ENCODE results near the gene MANSC1.

MANSC1 gene

DNA sequence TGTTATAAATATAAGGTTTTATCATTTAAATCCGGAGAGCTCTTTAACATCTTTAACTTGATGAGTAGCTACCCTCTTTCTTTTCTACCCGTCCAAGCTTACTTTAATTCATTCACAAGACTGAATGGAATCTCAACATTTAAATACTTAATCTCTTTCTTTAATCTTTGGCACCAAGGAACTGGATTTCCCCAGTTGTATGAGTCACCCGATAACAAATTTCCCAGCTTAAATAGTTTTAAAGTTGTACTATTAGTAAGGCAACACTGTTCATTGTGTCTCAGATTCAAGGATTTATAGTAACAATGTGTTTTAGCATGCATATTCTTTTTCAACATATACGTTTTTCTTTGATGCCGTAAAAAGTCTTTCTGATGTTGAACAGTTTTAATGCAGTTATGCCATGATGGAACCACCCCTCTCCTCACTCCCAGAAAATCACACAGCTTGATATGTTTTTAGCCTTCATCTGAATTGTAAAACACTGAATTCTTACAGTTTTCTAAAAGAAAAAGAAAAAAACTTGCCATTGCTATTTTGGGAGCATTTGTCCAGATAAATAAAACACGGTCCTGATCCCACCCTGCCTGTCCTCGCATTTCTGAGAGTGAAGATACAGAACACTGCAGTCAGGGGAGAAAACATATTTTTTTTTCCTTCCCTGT, 67.1 kb downstream of the MANSC1 start:
- H3K4me3 ChIP-seq (ENCODE audit: low read depth, low read length): no peak overlapping the region
- no peak for DNase-seq (ENCODE audit: low read depth)
- TF ChIP-seq MYC (IDR thresholded peaks at IDR 0.05; ENCODE audit: low read depth, low read length) (no peak), POLR2A (IDR thresholded peaks at IDR 0.05; ENCODE audit: extremely low read depth, insufficient read length) (no peak), CTCF (IDR thresholded peaks at IDR 0.05; ENCODE audit: low read depth, low read length) (no peak)
- TF ChIP-seq, protein P1, sequence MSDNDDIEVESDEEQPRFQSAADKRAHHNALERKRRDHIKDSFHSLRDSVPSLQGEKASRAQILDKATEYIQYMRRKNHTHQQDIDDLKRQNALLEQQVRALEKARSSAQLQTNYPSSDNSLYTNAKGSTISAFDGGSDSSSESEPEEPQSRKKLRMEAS (IDR thresholded peaks at IDR 0.05; ENCODE audit: low read depth, low read length): no peak

DNA sequence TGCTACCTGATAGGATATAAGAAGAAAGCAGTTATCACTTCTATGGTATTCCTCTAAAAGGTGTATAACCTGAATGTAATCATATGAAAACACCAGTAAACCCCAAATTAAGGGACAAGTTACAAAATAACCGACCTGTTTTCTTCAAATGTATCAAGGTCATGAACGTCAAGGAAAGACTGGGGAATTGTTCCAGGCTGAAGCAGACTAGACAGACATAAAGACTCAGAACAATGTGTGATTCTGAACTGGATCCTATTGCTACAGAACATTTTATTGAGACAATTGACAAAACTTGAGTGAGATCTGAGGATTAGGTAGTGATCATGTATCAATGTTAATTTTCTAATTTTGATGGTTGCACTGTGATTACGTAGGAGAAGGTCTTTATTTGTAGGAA, 67.8 kb downstream of the MANSC1 start:
- TF ChIP-seq CTCF (IDR thresholded peaks at IDR 0.05; ENCODE audit: low read depth, low read length): no peak
- DNase-seq (ENCODE audit: low read depth): no peak
- no peak overlapping the region for H3K4me3 ChIP-seq (ENCODE audit: low read depth, low read length)

- TF ChIP-seq POLR2A (IDR thresholded peaks at IDR 0.05; ENCODE audit: extremely low read depth, insufficient read length) (no peak), CTCF (IDR thresholded peaks at IDR 0.05; ENCODE audit: low read depth, low read length) (no peak), MYC (IDR thresholded peaks at IDR 0.05; ENCODE audit: low read depth, low read length) (no peak)
- TF ChIP-seq, protein P1 (IDR thresholded peaks at IDR 0.05; ENCODE audit: low read depth, low read length): no peak
- no peak for DNase-seq (ENCODE audit: low read depth)
Observed at GRCh38 chr12:12281134-12281533, 68.9 kb downstream of the MANSC1 start.

DNA sequence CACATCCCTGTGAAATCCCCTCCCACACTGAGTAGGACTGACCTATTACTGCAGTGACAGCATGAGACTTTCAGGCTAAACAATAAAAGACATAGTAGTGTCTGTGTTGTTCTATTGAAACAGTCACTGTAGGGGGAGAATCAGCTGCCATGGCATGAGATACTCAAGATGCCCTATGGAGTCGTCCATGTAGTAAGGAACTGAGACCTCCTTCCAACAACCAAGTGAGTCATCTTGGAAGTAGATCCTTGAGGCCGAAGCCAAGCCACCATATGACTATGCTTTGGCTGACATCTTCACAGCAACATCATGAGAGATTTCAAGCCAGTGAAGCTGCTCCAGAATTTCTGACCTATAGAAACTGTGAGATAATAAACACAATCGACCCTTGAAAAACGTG, 71.1 kb downstream of the MANSC1 start:
- TF ChIP-seq CTCF (IDR thresholded peaks at IDR 0.05; ENCODE audit: low read depth, low read length): no peak
- no peak for TF ChIP-seq POLR2A (IDR thresholded peaks at IDR 0.05; ENCODE audit: extremely low read depth, insufficient read length)
- TF ChIP-seq, protein P1 (IDR thresholded peaks at IDR 0.05; ENCODE audit: low read depth, low read length): no peak
- TF ChIP-seq MYC (IDR thresholded peaks at IDR 0.05; ENCODE audit: low read depth, low read length): no peak
- no peak overlapping the region for H3K4me3 ChIP-seq (ENCODE audit: low read depth, low read length)
- no peak for DNase-seq (ENCODE audit: low read depth)

More at GRCh38 chr12:12281134-12281533, 68.9 kb downstream of the MANSC1 start:
- H3K4me3 ChIP-seq (ENCODE audit: low read depth, low read length): no peak overlapping the region

Data from NB4 (cell line).